Activated CD8-positive, alpha-beta T cell treated with anti-CD3 and anti-CD28 coated beads for 36 hours (primary cell): Measurements from ENCODE around the gene CLIP4. TPM values are rescaled to one million over a fixed set of nuclear protein-coding genes. Genes with fewer than 3 reads are reported as not detected.

Experiments used
- ATAC-seq: fragments of 200-7000 bp; cut with Tn5 transposase; one replicate; pipeline ENCODE4 v1.10.0; 2021; ENCODE audit warnings: mild to moderate bottlenecking, moderate library complexity
- CTCF ChIA-PET: fragments of 350-600 bp; sonication (Branson Sonifier 250); formaldehyde crosslinking; loops from one replicate; lab custom pipeline; 2021; ENCODE audit warnings: antibody characterized with exemption; lab: Charles Lee
- POLR2A ChIA-PET: fragments of 350-600 bp; sonication (Branson Sonifier 250); formaldehyde crosslinking; loops from one replicate; lab custom pipeline; 2021; ENCODE audit warnings: antibody characterized with exemption; lab: Charles Lee
- DNase-seq: peaks from one replicate; pipeline ENCODE4 v3.0.0-alpha.2; 2020
- H3K27ac Mint-ChIP-seq: one replicate; pipeline ENCODE4 v1.8.0; 2021; ENCODE audit warnings: mild to moderate bottlenecking, mixed read lengths
- H3K27me3 Mint-ChIP-seq: one replicate; pipeline ENCODE4 v1.8.0; 2021; ENCODE audit warnings: mixed read lengths
- H3K36me3 Mint-ChIP-seq: one replicate; pipeline ENCODE4 v1.8.0; 2021; ENCODE audit warnings: low read depth, mixed read lengths
- H3K4me1 Mint-ChIP-seq: one replicate; pipeline ENCODE4 v1.8.0; 2021; ENCODE audit warnings: low read depth, mixed read lengths
- H3K4me3 Mint-ChIP-seq: one replicate; pipeline ENCODE4 v1.8.0; 2021; ENCODE audit warnings: mild to moderate bottlenecking, moderate library complexity, mixed read lengths
- H3K9me3 Mint-ChIP-seq: one replicate; pipeline ENCODE4 v1.8.0; 2021; ENCODE audit warnings: mixed read lengths
- CTCF ChIP-seq: fragments of 200-600 bp; IDR thresholded peaks from one replicate; pipeline ENCODE4 v1.8.0; 2022; ENCODE audit warnings: antibody characterized with exemption, mild to moderate bottlenecking
- intact Hi-C: fragments of 100-400 bp; cut with micrococcal nuclease; formaldehyde crosslinking; loops from one replicate; pipeline ENCODE4 v1.10.0; 2022
- total RNA-seq, 2 experiments: library from RNA; stranded (reverse); gene quantifications; one replicate each; pipeline ENCODE4 v1.2.3, GENCODE V29; 2021

CLIP4 gene
- total RNA-seq, 2 experiments from 2014 or later: 25.3 to 28.3 TPM

- Mint-ChIP-seq H3K36me3 (no peaks in the 10 kb centered on the region), H3K4me3 (no peak overlapping the region), H3K9me3 (no peaks in the 10 kb centered on the region), H3K27me3 (no peaks in the 10 kb centered on the region), H3K27ac (no peak overlapping the region), H3K4me1 (no peaks in the 10 kb centered on the region)
- DNase-seq (no peak), ATAC-seq (no peak)
- ChIA-PET CTCF (no interaction called here), POLR2A (no interaction called here)
- intact Hi-C loops: no loop called here
- TF ChIP-seq CTCF: no peak
These were observed 14.7 kb upstream of the CLIP4 start for GRCh38 chr2:29100564-29100963.

DNA sequence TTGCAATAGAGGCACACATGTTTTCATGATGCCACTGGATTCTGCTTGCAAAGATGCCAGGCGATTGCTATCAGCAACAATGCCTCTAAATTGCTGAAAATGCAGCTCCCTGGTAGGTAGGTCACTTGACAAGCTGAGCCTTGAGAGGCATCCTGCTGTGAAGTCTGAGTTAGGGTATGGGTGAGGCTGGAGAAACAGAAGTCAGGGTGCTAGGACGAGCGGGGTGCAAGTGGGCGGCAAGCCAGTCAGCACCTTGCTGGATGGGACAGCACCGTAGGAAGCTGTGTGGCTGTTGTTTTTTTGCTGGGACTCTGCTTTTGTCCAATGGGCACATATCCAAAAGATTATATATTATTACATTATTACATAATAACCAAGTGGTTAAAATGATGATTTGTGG is 10.5 kb upstream of the CLIP4 start:
- ATAC-seq (no peak), DNase-seq (no peak)
- Mint-ChIP-seq H3K9me3 (no peaks in the 10 kb centered on the region), H3K4me3 (no peak overlapping the region), H3K4me1 (no peaks in the 10 kb centered on the region), H3K27me3 (no peaks in the 10 kb centered on the region), H3K27ac (no peak overlapping the region), H3K36me3 (no peaks in the 10 kb centered on the region)
- ChIA-PET CTCF (interaction anchor here (0.9 to 1.0 kb wide), 3 partner anchors 51 to 146 kb away, joined by 3 read pairs; no protein-coding TSS in a partner anchor), POLR2A (interaction anchor here (1.6 kb wide), 1 partner anchor 11 kb away, joined by 10 read pairs; the partner anchor contains the start of gene CLIP4)
- intact Hi-C loops: no loop called here
- no peak for TF ChIP-seq CTCF

- POLR2A ChIA-PET: interaction anchor here (1.6 kb wide), 1 partner anchor 10 kb away, joined by 10 read pairs; the partner anchor contains the start of gene CLIP4
- DNase-seq (no peak), ATAC-seq (no peak)
- Mint-ChIP-seq H3K4me3 (no peak overlapping the region), H3K9me3 (no peaks in the 10 kb centered on the region), H3K27ac (no peak overlapping the region), H3K36me3 (no peaks in the 10 kb centered on the region), H3K27me3 (no peaks in the 10 kb centered on the region), H3K4me1 (peaks cover 2% of the 10 kb centered on the region)
- TF ChIP-seq CTCF: no peak
- intact Hi-C loops: no loop called here
- CTCF ChIA-PET: interaction anchor here (0.9 to 1.0 kb wide), 2 partner anchors 52 to 90 kb away, joined by 3 read pairs; no protein-coding TSS in a partner anchor
These were observed 9.8 kb upstream of the CLIP4 start for GRCh38 chr2:29105375-29105774.

GRCh38 chr2:29106256-29106655 is 9.0 kb upstream of the CLIP4 start:
- ATAC-seq: no peak
- CTCF ChIA-PET: no interaction called here
- H3K9me3 Mint-ChIP-seq: no peaks in the 10 kb centered on the region

More at GRCh38 chr2:29106256-29106655, 9.0 kb upstream of the CLIP4 start:
- Mint-ChIP-seq H3K4me1 (peaks cover 6% of the 10 kb centered on the region), H3K4me3 (no peak overlapping the region), H3K27me3 (no peaks in the 10 kb centered on the region), H3K27ac (no peak overlapping the region), H3K36me3 (no peaks in the 10 kb centered on the region)
- DNase-seq: no peak
- no peak for TF ChIP-seq CTCF
- POLR2A ChIA-PET: interaction anchor here (1.0 to 1.6 kb wide), 2 partner anchors 9 kb away, joined by 3 to 10 read pairs; partner anchors contain the start of gene CLIP4
- intact Hi-C loops: no loop called here
